Cardiac fibroblast (primary cell): ENCODE data around the gene ZDHHC9.
"Not testable (repeated sequence)": the region's sequence is repeated elsewhere in the genome, so short reads cannot be mapped to it uniquely, and the experiment has no call there.

Source experiments
- DNase-seq, 2 donors: peaks; one replicate each; pipeline versions ENCODE4 v3.0.0 to v3.0.0-alpha.2; 2010; ENCODE audit warnings: low read depth in 2 of 2
- H3K4me3 ChIP-seq, 2 donors: replicated peaks in 1 of 2; 1 replicate in 1 of 2; 2 replicates in 1 of 2; pipeline ENCODE4 v1.5.1; 2011; ENCODE audit warnings: low read depth in 2 of 2, low read length in 2 of 2, mild to moderate bottlenecking in 2 of 2, moderate library complexity in 1 of 2
- TF ChIP-seq, protein P1 (sequence below): IDR thresholded peaks from one replicate; pipeline ENCODE4 v1.5.1; 2011; ENCODE audit warnings: low read depth, mild to moderate bottlenecking, low read length, inconsistent platforms

ZDHHC9 gene

DNA sequence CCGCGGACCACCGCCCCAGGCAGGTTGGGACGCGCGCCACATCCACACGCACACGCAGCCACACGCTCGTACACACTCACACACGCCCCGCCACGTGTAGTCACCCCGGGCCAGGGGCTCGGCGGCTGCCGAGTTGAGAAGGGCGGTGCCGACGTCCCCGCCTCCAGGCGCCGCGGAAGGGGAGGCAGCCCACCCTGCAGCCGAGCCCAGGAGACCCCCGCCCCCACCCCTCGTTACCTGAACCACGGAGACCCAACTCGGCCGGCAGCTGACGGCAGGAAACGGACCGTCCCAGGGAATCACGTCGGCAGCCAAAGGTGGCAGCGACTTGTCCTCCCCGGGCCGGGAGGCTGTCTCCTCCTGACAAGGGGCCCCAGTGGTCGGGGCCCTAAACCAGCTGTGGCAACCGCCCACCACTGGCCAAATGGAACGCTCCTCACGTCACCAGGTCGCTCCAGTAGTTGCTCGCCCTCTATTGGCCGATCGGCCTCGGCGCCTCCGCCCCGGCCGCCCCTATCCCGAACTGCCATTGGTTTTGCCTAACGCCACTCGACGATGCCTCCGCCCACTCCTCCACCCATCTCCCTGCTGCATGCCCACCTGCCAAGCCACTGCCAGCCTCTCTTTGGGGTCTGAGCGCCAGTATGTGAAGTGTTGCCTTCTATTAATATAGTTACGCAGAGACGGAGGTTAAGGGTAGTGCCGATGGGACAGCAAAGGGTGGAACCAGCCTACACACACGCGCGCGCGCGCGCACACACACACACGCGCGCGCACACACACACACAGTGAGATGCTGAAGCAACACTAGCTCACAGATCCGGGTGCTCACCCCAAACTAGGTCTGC, at the start of gene ZDHHC9:
ZDHHC9 (minus strand) TSS at position 428 of the 848 bp plus-strand sequence. CDS start 1,941 bp downstream, outside the sequence.
- TF ChIP-seq, protein P1, sequence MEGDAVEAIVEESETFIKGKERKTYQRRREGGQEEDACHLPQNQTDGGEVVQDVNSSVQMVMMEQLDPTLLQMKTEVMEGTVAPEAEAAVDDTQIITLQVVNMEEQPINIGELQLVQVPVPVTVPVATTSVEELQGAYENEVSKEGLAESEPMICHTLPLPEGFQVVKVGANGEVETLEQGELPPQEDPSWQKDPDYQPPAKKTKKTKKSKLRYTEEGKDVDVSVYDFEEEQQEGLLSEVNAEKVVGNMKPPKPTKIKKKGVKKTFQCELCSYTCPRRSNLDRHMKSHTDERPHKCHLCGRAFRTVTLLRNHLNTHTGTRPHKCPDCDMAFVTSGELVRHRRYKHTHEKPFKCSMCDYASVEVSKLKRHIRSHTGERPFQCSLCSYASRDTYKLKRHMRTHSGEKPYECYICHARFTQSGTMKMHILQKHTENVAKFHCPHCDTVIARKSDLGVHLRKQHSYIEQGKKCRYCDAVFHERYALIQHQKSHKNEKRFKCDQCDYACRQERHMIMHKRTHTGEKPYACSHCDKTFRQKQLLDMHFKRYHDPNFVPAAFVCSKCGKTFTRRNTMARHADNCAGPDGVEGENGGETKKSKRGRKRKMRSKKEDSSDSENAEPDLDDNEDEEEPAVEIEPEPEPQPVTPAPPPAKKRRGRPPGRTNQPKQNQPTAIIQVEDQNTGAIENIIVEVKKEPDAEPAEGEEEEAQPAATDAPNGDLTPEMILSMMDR, result no peak

DNA sequence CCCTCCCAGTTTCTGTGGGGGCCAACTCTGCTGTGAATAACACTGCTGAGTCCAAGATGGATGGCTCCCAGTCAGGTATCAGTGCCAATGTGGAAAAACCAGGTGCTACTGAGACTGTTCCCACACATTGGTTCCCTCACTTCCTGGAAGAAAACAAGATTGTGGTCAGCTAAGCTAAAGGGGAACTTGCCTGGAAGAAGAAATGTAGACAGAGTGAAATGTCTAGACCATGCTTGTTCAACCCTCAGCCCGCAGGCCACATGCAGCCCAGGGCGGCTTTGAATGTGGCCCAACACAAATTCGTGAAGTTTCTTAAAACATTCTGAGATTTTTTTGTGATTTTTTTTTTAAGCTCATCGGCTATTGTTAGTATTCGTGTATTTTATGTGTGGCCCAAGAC, 33.7 kb upstream of the ZDHHC9 start:
- TF ChIP-seq, protein P1, result no peak
- DNase-seq, result peak in 1 of 2 donors; percentile 16
- H3K4me3 ChIP-seq, result no peak overlapping the region

More for the DNA sequence above, at the start of gene ZDHHC9:
- H3K4me3 ChIP-seq, result peak within 1 kb of the TSS; percentile 70 to 71
- peak; percentile 89 to 93 for DNase-seq

DNA sequence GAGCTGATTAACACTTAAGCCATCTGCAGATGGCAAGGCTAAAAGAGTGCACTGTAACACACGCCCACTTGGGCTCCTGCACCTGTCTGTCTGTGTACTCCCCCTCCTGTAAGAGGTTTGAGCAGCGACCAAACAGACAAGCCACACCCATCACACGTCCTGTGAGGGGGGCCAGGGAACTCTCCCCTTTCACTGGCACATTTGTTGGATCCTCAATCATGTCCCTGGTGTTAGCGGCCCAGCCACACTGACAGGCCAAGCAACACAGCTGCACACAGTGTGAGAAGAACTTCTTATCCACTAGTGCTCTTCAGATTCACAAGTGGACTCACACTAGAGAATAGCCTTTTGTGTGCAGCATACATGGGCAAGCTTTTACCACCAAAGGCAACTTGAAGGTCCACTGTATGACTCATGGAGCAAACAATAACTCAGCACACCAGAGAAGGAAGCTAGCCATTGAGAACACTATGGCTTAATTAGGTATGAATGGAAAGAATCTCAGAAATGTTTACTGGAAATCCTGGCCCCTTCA, 33.2 kb upstream of the ZDHHC9 start:
- DNase-seq, result peak; percentile 10 to 68

DNA sequence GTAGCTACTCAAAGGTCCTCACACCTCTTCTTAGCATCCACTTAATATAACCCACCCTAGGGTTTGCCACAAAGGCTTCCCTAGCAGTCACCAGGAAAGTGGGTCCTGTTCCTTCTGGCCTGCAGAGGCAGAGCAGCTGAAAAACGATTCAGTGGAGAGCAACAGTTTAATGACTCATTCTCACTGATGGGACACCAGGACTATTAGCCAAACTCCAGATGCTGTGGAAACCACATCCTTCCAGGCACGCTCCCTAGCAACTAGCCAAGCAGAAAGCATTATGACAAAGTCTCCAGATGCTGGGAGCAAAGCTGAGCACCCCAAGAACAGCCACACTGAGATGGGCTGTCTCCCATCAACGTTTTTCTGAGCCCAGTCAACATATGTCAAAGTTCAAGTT, 32.0 kb upstream of the ZDHHC9 start:
- peak; percentile 46 to 80 for DNase-seq
- TF ChIP-seq, protein P1, result peak; percentile 31
- H3K4me3 ChIP-seq, result no peak overlapping the region

More for the DNA sequence above, 33.2 kb upstream of the ZDHHC9 start:
- no peak overlapping the region for H3K4me3 ChIP-seq
- TF ChIP-seq, protein P1, result no peak

DNA sequence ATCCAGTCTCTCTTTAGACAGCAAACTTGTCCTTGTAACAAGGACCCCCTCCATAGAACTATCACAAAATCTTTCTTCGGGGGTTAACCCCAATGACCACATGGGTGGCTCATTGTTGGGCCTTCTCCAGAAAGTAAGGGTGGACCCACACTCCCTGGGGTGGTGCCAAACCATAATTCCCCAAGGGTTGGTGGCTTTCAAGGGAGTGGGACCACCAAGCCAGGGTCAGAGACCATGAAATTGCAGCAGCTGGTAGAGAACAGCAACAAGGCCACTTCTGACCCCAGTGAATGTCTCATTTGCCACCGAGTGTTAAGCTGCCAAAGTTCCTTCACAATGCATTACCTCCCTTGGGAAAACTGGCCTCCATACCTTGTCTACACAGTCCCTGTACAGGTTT, 28.8 kb upstream of the ZDHHC9 start:
- no peak for DNase-seq
- TF ChIP-seq, protein P1, result no peak
- no peak overlapping the region for H3K4me3 ChIP-seq

DNA sequence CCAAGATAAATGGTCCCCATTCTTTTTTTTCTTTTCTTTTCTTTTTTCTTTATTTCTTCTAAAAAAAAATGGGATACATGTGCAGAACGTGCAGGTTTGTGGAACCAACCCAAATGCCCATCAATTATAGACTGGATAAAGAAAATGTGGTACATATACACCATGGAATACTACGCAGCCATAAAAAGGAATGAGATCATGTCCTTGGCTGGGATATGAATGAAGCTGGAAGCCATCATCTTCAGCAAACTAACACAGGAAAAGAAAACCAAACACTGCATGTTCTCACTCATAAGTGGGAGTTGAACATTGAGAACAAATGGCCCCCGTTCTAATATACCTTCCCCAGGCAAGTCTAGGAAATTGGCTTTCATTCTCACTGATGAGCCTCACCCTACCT, 22.6 kb upstream of the ZDHHC9 start:
- H3K4me3 ChIP-seq, DNase-seq: not testable (repeated sequence)

DNA sequence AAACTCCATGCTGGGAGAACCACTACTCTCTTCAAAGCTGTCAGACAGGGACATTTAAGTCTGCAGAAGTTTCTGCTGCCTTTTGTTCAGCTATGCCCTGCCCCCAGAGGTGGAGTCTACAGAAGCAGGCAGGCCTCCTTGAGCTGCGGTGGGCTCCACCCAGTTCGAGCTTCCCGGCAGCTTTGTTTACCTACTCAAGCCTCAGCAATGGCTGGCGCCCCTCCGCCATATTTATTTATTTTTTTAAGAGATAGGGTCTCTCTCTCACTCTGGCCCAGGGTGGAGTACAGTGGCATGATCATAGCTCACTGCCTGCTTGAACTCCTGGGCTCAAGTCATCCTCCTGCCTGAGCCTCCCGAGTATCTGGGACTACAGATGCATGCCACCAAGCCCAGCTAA, 15.4 kb upstream of the ZDHHC9 start:
- DNase-seq, H3K4me3 ChIP-seq: not testable (repeated sequence)

DNA sequence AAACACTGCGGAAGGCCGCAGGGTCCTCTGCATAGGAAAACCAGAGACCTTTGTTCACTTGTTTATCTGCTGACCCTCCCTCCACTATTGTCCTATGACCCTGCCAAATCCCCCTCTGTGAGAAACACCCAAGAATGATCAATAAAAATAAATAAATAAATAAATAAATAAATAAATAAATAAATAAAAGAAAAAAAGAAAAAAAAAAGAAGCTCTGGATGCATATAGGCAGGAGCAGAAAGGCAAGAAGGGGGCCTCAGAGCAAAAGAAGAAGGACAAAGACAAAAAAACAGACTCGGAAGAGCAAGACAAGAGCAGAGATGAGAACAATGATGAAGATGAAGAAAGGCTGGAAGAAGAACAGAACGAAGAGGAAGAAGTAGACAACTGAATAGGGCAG, 8.1 kb upstream of the ZDHHC9 start:
- DNase-seq, H3K4me3 ChIP-seq: not testable (repeated sequence)
